GM10266 (cell line): ENCODE measurements around the gene ARPC2.

Experiments used
- DNase-seq: peaks from one replicate; pipeline ENCODE4 v3.0.0; 2012; ENCODE audit errors: extremely low spot score
- CTCF ChIP-seq: IDR thresholded peaks from 2 replicates; pipeline ENCODE4 v1.5.1; 2012; ENCODE audit warnings: mild to moderate bottlenecking, low read depth; ENCODE audit not compliant: control insufficient read depth, insufficient read depth; ENCODE audit errors: missing control alignments

The ARPC2 gene

DNA sequence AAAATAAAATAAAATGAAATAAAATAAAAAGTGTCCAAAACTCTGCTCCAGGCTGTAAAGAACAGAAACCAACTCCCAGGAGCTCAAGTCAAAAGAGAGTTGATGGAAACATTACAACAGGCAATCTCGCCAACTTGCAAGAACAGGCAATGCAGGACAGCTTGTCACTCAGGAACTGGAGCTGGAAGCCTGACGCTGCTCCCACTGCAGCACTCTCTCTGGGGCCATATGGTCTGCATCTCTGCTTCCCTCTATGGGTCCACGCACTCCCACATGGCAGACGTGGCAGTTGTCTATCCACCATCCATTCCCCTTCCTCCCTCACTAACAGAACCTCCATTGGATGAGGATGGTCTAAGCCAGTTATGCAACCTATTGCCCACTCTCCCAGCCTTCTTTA is 23.3 kb upstream of the ARPC2 start:
- no peak for TF ChIP-seq CTCF
- no peak for DNase-seq

GRCh38 chr2:218194880-218195279 is 22.1 kb upstream of the ARPC2 start:
- no peak for DNase-seq
- no peak for TF ChIP-seq CTCF

- no peak for DNase-seq
- TF ChIP-seq CTCF, result no peak
Observed at GRCh38 chr2:218196974-218197373, 20.0 kb upstream of the ARPC2 start.

DNA sequence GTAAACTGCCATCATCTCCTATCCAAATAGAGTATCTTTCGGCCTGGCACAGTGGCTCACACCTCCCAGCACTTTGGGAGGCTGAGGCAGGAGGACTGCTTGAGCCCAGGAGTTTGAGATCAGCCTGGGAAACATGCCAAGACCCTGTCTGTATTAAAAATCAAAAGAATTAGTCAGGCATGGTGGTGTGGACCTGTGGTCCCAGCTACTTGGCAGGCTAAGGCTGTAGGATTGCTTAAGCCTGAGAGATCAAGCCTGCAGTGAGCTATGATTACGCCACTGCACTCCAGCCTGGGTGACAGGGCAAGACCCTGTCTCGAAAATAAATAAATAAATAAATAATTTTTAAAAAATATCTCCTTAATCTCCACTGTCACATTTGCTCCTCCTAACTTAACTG is 14.7 kb upstream of the ARPC2 start:
- TF ChIP-seq CTCF, result no peak
- no peak for DNase-seq

DNA sequence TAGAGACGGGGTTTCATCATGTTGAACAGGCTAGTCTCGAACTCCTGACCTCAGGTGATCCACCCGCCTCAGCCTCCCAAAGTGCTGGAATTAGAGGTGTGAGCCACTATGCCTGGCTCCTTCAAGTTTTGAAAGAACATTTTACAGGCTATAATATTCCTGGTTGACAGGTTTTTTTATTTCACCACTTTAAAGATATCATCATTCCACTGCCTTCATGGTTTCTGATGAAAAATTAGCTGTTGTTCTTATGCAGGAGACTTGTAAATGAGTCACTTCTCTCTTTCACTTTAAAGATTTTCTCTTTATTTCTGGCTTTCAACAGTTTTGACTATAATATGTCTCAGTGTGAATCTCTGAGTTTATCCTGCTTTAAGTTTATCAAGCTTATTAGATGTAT is 7.9 kb upstream of the ARPC2 start:
- no peak for TF ChIP-seq CTCF
- no peak for DNase-seq

GRCh38 chr2:218214116-218214515 is 2.9 kb upstream of the ARPC2 start:
- no peak for TF ChIP-seq CTCF
- DNase-seq, result no peak

DNA sequence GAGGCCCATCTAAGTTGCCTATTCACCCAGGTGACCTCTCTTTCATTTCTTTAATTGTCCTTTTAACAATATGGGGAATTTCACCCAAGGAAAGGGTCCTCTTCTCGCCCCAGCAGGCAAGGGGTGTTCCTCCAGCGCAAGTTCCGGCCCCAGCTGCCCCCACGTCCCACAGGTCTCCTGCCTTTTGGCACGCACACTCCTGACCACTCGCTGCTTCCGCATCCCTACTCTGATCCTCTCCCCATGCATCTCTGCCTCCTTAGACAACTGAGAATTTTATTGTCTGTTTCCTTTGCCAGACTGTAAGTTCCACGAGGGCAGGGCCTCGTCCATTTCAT is 684 bp upstream of the ARPC2 start:
- no peak for DNase-seq
- TF ChIP-seq CTCF, result no peak
